ENCODE measurements around the gene MFSD1. TPM values are rescaled to one million over a fixed set of nuclear protein-coding genes. Genes with fewer than 3 reads are reported as not detected.

Gene MFSD1
- total and polyA plus RNA-seq, 2 of the 4 experiments (the other 2 are of a cell fraction) = 50.4 to 64.2 TPM

DNA sequence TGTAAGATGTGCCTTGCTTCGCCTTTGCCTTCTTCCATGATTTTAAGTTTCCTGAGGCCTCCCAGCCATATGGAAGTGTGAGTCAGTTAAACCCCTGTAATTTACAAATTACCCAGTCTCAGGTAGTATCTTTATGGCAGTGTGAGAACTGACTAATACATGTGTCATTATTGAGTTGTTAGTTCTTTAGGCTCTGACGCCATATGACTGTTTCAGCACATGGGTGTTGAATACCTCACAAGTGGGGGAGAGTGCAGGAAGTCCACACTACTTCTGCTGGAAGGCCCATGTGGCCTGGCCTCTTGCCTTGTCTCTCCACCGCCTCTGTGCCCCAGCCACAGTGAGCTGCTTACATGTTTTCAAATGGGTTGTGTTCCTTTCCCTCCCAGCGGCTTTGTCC lies 28.5 kb downstream of the MFSD1 start:
- Histone ChIP-seq H4K91ac (ENCODE audit: insufficient read depth, low read depth, low read length) (no peak overlapping the region), H3K79me1 (ENCODE audit: low read depth in 1 of 2, low read length in 2 of 2) (no peaks in the 10 kb centered on the region), H3K4me3 (ENCODE audit: insufficient read depth, low read depth, low read length) (no peak overlapping the region), H3K4me2 (ENCODE audit: low read depth, low read length) (no peak overlapping the region), H3K27ac (ENCODE audit: insufficient read depth, low read length) (no peak overlapping the region), H3K4me1 (ENCODE audit: control insufficient read depth, insufficient read depth, low read length) (no peaks in the 10 kb centered on the region), H3K9me3 (ENCODE audit: control insufficient read depth, insufficient read depth, low read length) (no peaks in the 10 kb centered on the region), H4K20me1 (ENCODE audit: insufficient read depth, low read length) (no peaks in the 10 kb centered on the region), H3K23ac (ENCODE audit: low read depth, low read length) (no peak overlapping the region), H3K27me3 (ENCODE audit: control insufficient read depth, insufficient read depth, low read length) (no peaks in the 10 kb centered on the region), H3K56ac (ENCODE audit: extremely low read depth, insufficient read depth, low read length) (no peak overlapping the region), H2AK5ac (ENCODE audit: low read depth, low read length) (no peak overlapping the region), H3K18ac (ENCODE audit: low read depth, low read length) (no peak overlapping the region), H2BK20ac (ENCODE audit: low read depth, low read length) (no peak overlapping the region), H2BK15ac (ENCODE audit: low read depth, low read length) (no peak overlapping the region), H2AFZ (replicated peaks; ENCODE audit: low read length, poor library complexity) (no peak overlapping the region), H3K36me3 (ENCODE audit: control insufficient read depth, insufficient read depth, low read length) (peaks cover 6% of the 10 kb centered on the region; the same call in 1 of the 2 replicates), H4K5ac (ENCODE audit: low read depth, low read length) (no peak overlapping the region), H2AK9ac (replicated peaks; ENCODE audit: low read depth, low read length, poor library complexity) (no peak overlapping the region), H3K9me1 (ENCODE audit: insufficient read depth, low read length) (no peaks in the 10 kb centered on the region), H3K4ac (ENCODE audit: low read depth, low read length) (no peak overlapping the region), H3K9ac (ENCODE audit: low read depth, low read length) (no peak overlapping the region), H2BK5ac (ENCODE audit: low read depth, low read length, poor library complexity, severe bottlenecking) (no peak overlapping the region), H4K8ac (ENCODE audit: low read depth in 2 of 2, low read length in 2 of 2) (no peak overlapping the region), H3K14ac (replicated peaks; ENCODE audit: low read depth, low read length) (no peak overlapping the region), H2BK120ac (ENCODE audit: low read depth, low read length) (no peak overlapping the region)
- WGBS, 2 experiments (ENCODE audit: extremely low coverage in 2 of 2, insufficient read length in 1 of 2) = 86% methylated on average over 1 of the region's 4 CpGs; no CpG with 5 or more reads in 1 of the 2 experiments
- DNase-seq (peak; percentile 48), ATAC-seq (ENCODE audit: low read depth) (no peak)
- dilution Hi-C loops (cut with HindIII; ENCODE audit: low sequenced_read_pairs, unreplicated experiment) (no loop called here), in situ Hi-C loops (cut with MboI; ENCODE audit: low sequenced_read_pairs) (no loop called here), intact Hi-C loops (cut with micrococcal nuclease) (no loop called here)
- TF ChIP-seq, protein P1, sequence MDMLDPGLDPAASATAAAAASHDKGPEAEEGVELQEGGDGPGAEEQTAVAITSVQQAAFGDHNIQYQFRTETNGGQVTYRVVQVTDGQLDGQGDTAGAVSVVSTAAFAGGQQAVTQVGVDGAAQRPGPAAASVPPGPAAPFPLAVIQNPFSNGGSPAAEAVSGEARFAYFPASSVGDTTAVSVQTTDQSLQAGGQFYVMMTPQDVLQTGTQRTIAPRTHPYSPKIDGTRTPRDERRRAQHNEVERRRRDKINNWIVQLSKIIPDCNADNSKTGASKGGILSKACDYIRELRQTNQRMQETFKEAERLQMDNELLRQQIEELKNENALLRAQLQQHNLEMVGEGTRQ (IDR thresholded peaks at IDR 0.05; ENCODE audit: low read depth, low read length) = no peak
- TF ChIP-seq MAZ (IDR thresholded peaks at IDR 0.05; ENCODE audit: borderline replicate concordance, low read depth, low read length) = no peak
- no peak for TF ChIP-seq RAD21 (IDR thresholded peaks at IDR 0.05; ENCODE audit: low read length)
- no peak for TF ChIP-seq POLR2A (IDR thresholded peaks at IDR 0.05; ENCODE audit: low read depth, low read length)
- TF ChIP-seq CHD1 (IDR thresholded peaks at IDR 0.05; ENCODE audit: low read depth, low read length) = no peak
- no peak for TF ChIP-seq CEBPB (IDR thresholded peaks at IDR 0.05; ENCODE audit: low read depth, low read length)
- no peak for TF ChIP-seq FOS (IDR thresholded peaks at IDR 0.05; ENCODE audit: low read depth, low read length)
- TF ChIP-seq, protein P2, sequence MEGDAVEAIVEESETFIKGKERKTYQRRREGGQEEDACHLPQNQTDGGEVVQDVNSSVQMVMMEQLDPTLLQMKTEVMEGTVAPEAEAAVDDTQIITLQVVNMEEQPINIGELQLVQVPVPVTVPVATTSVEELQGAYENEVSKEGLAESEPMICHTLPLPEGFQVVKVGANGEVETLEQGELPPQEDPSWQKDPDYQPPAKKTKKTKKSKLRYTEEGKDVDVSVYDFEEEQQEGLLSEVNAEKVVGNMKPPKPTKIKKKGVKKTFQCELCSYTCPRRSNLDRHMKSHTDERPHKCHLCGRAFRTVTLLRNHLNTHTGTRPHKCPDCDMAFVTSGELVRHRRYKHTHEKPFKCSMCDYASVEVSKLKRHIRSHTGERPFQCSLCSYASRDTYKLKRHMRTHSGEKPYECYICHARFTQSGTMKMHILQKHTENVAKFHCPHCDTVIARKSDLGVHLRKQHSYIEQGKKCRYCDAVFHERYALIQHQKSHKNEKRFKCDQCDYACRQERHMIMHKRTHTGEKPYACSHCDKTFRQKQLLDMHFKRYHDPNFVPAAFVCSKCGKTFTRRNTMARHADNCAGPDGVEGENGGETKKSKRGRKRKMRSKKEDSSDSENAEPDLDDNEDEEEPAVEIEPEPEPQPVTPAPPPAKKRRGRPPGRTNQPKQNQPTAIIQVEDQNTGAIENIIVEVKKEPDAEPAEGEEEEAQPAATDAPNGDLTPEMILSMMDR (conservative IDR thresholded peaks at IDR 0.05; ENCODE audit: low read depth, low read length) = no peak
- CTCF ChIA-PET = no interaction called here
- no TSS peak for BruUV-seq (replicated peaks)
- POLR2A ChIA-PET (ENCODE audit: unreplicated experiment) = no interaction called here

All from IMR-90 (cell line).